Upper lobe of right lung (tissue), 1 donor: ENCODE measurements around the gene TUBGCP3. TPM values are rescaled to one million over a fixed set of nuclear protein-coding genes. Genes with fewer than 3 reads are reported as not detected.

ENCODE experiments used
- ATAC-seq: fragments of 200-7000 bp; cut with Tn5 transposase; one replicate; pipeline ENCODE4 v1.9.1; 2020; ENCODE audit warnings: mild to moderate bottlenecking, moderate library complexity
- DNase-seq: peaks from one replicate; pipeline ENCODE4 v3.0.0-alpha.2; 2020
- H3K27ac ChIP-seq: fragments of 200-600 bp; one replicate; pipeline ENCODE4 v1.8.0; 2022
- H3K27me3 ChIP-seq: fragments of 200-600 bp; one replicate; pipeline ENCODE4 v1.8.0; 2022; ENCODE audit warnings: mild to moderate bottlenecking
- H3K36me3 ChIP-seq: fragments of 200-600 bp; one replicate; pipeline ENCODE4 v1.8.0; 2022
- H3K4me1 ChIP-seq: fragments of 200-600 bp; one replicate; pipeline ENCODE4 v1.8.0; 2022
- H3K4me3 ChIP-seq: fragments of 200-600 bp; one replicate; pipeline ENCODE4 v1.8.0; 2022; ENCODE audit warnings: mild to moderate bottlenecking
- H3K9me3 ChIP-seq: fragments of 200-600 bp; one replicate; pipeline ENCODE4 v1.8.0; 2022
- CTCF ChIP-seq: fragments of 200-600 bp; IDR thresholded peaks from one replicate; pipeline ENCODE4 v1.8.0; 2022; ENCODE audit warnings: antibody characterized with exemption
- intact Hi-C: fragments of 100-400 bp; cut with DNase I; formaldehyde crosslinking; loops from one replicate; pipeline ENCODE4 v1.11.0; 2022
- total RNA-seq: library from RNA; stranded (reverse); fragmentation: NEBNext Ultra II Directional; extraction: Animal tissue kit (Norgen Biotek cat#: 25700); gene quantifications from one replicate; pipeline ENCODE4 v1.2.1, GENCODE V29; 2021
- donor health status: DM: no; HTN: yes; CAD: no; lungs with severe emphysema.

Gene TUBGCP3
- total RNA-seq, 1 donor from 2014 or later = 33.9 TPM

GRCh38 chr13:112601371-112601770 lies 13.4 kb upstream of the TUBGCP3 start:
- no peaks in the 10 kb centered on the region for H3K9me3 ChIP-seq
- no peaks in the 10 kb centered on the region for H3K36me3 ChIP-seq
- no peaks in the 10 kb centered on the region for H3K27me3 ChIP-seq
- no peak overlapping the region for H3K4me3 ChIP-seq
- no peak for DNase-seq
- no peaks in the 10 kb centered on the region for H3K4me1 ChIP-seq
- intact Hi-C loops = no loop called here
- no peak for TF ChIP-seq CTCF
- H3K27ac ChIP-seq = no peak overlapping the region
- no peak for ATAC-seq

DNA sequence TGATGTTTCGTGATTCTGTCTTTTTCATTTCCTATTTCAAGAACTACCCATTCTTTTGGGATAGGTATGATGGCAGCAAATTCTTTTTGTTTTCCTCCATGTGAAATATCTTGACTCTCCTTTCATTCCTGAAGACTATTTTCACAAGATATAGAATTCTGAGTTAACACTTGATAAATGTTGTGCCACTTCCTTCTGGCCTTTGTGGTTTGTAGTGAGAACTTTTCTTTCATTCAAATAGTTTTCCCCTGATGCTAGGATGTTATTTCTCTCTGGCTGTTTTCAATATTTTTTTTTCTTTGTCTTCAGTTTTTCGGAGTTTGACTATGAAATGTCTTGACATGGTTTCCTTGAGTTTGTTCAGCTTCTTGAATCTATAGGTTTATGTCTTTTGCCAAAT lies 8.3 kb upstream of the TUBGCP3 start:
- intact Hi-C loops = no loop called here
- no peak for ATAC-seq
- H3K4me1 ChIP-seq = no peaks in the 10 kb centered on the region
- no peak for TF ChIP-seq CTCF
- H3K36me3 ChIP-seq = no peaks in the 10 kb centered on the region
- no peaks in the 10 kb centered on the region for H3K27me3 ChIP-seq
- no peak overlapping the region for H3K4me3 ChIP-seq
- H3K9me3 ChIP-seq = no peaks in the 10 kb centered on the region
- no peak overlapping the region for H3K27ac ChIP-seq
- no peak for DNase-seq

GRCh38 chr13:112592647-112593046 lies 4.7 kb upstream of the TUBGCP3 start:
- H3K4me3 ChIP-seq = no peak overlapping the region
- intact Hi-C loops = no loop called here
- no peaks in the 10 kb centered on the region for H3K27me3 ChIP-seq
- ATAC-seq = no peak
- H3K4me1 ChIP-seq = peaks cover 5% of the 10 kb centered on the region
- H3K9me3 ChIP-seq = no peaks in the 10 kb centered on the region
- TF ChIP-seq CTCF = no peak
- no peak overlapping the region for H3K27ac ChIP-seq
- no peak for DNase-seq
- H3K36me3 ChIP-seq = no peaks in the 10 kb centered on the region

DNA sequence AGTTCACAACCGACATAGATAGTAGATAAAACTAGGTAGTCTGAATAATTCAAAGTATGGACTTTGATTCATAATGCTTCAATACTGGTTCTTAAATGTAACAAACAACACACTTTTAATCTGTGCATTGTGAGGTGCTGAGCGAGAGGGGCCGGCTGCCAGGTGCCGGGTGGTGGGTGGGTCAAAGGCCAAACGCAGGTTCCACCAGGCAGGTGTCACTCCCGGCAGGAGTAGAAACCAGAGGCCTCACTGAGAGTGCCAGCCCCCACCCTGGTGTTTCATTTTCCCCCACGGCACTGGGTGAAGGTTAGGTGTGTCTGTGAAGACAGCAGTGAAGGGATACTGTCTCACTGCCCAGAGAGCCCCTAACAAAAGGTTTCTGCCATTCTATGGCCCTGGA lies 4.2 kb upstream of the TUBGCP3 start:
- Histone ChIP-seq H3K4me1 (peaks cover 5% of the 10 kb centered on the region), H3K27ac (no peak overlapping the region), H3K9me3 (no peaks in the 10 kb centered on the region), H3K4me3 (no peak overlapping the region), H3K27me3 (no peaks in the 10 kb centered on the region), H3K36me3 (no peaks in the 10 kb centered on the region)
- no peak for TF ChIP-seq CTCF
- DNase-seq (no peak), ATAC-seq (no peak)
- intact Hi-C loops = no loop called here

DNA sequence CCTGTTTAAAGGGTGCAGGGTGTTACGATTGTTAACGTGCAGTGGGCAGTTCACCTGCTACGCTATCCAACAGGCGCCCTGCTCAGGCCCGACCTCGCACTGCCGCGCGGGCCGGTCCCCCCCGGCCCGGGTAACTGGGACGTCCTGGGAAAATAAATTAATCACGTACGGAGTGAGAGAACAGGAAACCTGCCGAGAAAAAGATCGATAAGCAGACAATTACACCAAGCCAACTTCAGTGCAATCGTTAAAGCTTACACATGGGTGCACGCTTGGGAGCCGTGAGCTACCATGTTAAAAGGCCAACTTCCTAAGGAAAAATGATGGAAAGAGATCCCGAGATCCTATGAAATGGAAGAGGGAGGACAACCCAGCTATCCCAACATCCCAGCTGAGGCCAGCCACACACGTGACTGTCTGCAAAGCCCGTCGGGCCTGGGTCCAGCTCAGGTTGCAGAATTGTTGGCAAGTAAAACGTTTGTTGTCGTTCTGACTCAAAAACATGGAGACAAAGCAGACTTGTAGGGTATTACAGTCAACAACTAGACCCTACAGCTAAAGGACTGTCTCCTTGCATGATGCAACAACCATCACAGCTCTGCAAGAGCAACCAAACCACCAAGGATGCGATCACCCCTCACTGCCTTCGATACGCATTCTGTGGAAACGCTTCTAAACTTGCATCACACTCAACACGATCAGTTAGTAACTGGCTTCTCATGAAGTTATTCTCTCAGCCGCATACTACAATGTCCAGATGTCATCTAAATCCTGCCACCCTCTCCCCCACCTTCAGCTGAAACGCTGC lies 741 bp upstream of the TUBGCP3 start:
- TF ChIP-seq CTCF = no peak
- no peak for DNase-seq

More for the DNA sequence above, 741 bp upstream of the TUBGCP3 start:
- H3K27me3 ChIP-seq = no peaks in the 10 kb centered on the region
- intact Hi-C loops = no loop called here
- no peak for ATAC-seq
- H3K27ac ChIP-seq = peak overlapping the region; percentile 97
- no peaks in the 10 kb centered on the region for H3K36me3 ChIP-seq
- no peaks in the 10 kb centered on the region for H3K9me3 ChIP-seq
- peaks cover 14% of the 10 kb centered on the region for H3K4me1 ChIP-seq
- peak overlapping the region; percentile 99 for H3K4me3 ChIP-seq
